Activated CD4-positive, alpha-beta T cell treated with anti-CD3 and anti-CD28 coated beads, Interleukin-2, amount 50 U/mL, for 16 hours (primary cell): ENCODE results near the gene OSCP1.

Source experiments
- DNase-seq: peaks from one replicate; pipeline ENCODE4 v3.0.0-alpha.2; 2020

OSCP1 gene

DNA sequence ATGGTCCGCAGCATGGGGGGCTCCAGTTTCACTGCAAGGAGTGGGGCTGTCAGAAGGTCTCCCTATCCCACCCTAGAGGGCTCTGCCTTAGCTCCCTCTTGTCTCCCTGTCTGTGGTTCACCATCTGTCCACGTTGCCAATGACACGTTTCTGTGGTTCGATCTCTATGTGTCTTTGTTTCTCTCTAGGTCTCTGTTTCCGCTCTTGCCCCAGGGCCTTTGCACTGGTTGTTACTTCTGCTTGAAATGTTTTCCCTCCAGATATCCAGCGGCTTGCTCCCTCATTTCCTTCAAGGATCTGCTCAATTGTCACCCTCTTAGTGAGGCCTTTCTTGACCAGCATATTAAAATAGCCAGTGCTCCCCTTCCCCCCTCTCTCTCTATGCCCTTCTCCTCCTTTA is 22.4 kb upstream of the OSCP1 start:
- DNase-seq: no peak

DNA sequence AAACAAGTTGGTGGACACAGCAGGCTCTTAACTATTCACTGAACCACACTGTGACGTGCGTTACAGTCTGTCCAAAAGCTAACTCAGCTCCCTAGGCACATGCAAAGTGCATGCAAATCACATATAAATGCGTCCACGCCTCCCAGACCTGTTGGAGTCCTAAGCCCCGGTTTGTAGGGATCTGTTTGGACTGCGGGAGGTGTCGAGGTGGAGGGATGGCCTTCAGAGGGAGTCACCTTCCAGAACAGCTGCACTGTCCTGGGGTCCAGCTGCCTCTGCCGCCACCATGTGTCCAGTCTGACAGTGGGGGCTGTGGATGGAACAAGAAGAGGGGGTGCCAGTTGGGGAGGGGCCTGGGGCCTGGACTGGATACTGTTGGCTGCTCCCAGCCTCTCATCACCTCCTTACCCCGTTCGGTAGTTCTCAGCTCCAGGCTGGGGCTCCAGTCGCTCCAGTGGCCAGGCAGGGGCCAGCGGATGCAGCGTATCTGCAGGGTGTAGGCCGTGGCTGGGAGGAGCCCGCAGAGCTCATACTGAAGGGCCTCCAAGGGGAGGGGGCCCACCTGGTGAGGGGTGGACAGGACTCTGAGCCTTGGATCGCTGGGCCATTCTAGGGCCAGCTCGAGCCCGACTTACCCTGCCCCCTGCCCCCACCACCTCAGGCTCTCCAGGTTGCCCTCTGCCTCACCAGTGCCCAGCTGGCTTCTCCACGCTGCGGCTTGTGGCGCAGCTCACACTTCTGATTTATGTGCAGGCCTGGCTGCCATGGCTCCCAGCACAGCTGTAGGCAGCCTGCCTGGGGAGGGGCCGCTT is 21.8 kb upstream of the OSCP1 start:
- no peak for DNase-seq

DNA sequence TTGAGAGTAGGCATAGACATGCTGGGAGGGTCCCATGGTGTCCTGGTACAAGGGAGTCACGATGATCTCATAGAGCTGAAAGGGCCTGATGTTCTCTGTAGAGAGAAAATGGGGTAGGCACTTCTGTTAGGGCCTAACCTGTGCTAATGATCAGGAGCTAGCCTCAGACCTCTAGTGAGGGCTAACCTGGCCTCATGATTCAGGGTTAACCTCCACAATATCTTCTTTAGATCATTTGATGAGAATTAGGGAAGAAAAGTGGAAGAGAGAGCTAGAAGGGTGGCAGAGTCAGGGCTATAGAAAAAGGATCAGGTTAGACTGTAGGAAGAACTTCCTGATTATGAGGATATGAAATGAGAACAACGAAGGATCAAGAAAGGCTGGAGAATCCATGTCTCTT is 18.9 kb upstream of the OSCP1 start:
- DNase-seq: no peak

DNA sequence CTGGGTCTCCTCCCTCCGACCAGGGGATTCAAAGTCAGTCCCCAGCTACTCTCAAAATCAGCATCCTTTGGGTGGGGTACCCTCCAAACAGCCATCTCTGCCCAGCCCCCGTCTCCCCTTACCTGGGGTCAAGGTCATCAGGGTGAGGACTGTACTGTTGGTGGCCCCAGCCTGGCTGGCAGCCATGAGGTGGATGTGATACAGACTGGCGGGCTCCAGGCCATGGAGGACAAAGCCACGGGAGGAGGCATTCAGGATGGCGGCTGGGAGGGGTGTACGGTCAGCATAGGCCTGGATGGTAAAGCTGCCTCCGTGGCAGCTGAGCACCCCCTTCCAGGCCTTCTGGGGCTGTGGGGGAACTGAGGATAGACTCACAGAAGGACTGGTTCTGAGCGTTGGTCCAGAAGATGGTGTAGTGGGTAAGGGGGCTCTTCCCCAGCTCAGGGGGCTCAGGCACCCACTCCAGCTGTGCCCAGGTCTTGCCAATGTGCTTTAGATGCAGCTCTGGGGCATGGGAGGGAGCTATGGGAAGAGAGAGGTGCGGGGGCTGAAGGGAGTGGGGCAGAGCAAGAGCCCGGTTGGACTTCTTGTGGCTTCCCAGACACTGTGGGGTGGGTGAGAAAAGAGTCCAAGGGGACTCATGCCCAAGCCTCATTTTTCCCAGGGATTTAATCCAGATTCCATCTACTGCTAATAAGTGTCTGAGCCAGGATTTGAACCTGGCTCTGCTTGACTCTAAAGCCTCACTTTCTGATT is 17.6 kb upstream of the OSCP1 start:
- no peak for DNase-seq

DNA sequence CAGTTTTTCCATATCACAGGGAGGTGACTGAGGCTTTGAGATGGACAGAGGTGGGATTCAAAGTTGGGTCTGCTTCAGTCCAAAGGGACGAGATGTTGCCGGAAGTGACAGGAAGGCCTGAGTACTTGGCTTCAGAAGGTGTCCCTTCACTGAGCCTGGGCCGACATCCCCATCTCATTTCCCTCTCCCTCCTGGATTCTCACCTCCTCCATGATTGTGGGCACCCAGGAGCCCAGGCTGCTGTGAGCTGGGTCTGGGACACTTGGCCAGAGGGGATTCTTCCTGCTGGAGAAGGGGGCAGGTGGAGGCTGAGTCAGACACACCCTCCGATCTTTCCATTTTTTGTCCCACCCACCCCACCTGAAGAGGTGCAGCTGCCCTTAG is 16.8 kb upstream of the OSCP1 start:
- DNase-seq: no peak

DNA sequence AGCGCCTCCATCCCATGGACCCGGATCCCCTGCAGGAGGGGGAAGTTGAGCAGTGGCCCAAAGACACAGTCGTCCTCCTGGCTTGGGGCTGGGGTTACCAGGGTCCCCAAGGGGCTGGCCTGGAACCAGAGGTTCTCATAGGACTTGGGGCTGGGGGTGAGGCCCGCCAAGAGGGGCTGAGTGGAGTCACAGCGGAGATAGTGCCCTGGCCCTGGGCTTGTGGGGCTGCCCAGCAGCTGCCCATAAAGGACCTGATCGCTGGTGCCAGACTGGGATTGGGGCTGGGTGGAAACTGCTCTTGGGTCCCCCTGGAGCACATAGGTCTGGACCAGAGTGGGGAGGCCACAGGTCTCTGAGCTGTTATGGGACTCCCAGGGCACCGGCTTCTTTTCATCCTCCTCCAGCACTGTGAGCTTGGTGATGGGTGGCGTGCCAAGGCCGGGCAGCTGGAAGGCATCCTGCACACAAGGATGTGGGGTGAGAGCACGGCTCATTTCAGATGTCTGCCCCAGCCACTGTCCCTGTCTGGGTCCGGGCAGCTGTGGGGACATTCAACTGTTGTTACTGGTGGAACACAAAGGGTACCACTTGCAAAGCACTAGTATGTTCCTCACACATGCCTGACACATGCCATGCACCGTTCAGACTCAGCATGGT is 16.2 kb upstream of the OSCP1 start:
- DNase-seq: no peak

DNA sequence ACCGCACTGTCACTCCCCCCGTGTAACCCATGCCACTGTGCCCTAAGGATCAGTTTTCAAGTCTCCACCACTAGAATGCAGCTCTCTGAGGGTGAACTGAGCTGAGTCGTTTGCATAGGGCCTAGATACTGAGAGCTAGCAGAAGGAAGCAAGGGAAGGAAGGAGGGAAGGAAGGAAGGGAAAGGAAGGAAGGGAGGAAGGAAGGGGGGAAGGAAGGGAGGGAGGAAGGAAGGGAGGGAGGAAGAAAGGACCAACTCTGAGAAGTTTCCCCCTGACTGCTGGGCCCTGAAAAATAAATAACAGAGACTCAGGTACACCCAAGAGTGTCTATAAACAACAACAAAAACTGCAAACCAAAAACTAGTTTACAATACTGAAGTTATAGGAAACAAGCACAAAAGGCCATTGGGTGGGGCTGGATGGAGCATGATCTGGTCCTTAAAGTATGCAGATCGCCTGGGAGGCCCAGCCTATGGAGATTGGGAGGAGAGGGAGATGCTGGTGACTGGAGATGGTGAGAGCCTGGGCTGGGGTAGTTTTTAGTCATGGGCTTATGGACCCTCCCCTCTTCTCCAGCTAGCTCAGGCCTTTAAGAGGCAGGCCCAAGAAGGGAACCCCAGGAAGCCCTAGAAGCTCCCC is 15.6 kb upstream of the OSCP1 start:
- no peak for DNase-seq

DNA sequence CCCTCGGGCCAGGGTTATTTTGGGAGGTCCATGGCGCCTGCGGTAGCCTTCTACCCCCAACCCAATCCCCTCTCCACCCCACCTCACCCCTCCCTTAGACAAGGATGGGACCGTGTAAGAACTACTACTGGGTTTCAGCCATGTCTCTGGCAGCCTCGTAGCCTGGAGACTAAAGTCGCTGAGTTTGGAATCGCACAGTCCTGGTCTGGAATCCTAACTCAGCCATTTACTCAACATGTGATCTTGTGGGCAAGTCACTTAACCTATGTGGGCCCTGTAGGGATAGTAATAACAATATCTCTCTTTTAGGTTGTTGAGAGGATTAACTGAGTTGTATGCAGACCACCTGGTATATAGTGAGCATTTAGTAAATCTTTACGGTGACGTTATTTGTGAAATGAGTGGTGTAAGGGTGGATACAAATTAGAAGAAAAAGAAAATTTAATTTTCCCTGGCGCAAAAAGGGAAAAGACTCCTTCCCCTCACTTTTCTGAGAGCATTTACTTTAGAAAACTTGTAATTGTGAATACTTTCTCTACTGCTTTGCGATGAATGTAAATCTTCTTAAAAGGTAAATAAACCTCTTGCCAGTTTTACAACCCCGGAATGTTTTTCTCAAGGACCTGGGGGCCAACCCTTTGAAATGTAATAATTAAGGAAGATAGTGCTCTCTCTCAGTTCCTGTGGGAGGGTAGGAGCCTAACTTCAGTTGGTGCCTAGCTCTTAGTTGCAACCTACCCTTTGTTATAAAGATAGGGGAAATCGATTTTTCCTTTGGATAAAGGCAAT is 14.5 kb upstream of the OSCP1 start:
- peak; percentile 45 for DNase-seq

DNA sequence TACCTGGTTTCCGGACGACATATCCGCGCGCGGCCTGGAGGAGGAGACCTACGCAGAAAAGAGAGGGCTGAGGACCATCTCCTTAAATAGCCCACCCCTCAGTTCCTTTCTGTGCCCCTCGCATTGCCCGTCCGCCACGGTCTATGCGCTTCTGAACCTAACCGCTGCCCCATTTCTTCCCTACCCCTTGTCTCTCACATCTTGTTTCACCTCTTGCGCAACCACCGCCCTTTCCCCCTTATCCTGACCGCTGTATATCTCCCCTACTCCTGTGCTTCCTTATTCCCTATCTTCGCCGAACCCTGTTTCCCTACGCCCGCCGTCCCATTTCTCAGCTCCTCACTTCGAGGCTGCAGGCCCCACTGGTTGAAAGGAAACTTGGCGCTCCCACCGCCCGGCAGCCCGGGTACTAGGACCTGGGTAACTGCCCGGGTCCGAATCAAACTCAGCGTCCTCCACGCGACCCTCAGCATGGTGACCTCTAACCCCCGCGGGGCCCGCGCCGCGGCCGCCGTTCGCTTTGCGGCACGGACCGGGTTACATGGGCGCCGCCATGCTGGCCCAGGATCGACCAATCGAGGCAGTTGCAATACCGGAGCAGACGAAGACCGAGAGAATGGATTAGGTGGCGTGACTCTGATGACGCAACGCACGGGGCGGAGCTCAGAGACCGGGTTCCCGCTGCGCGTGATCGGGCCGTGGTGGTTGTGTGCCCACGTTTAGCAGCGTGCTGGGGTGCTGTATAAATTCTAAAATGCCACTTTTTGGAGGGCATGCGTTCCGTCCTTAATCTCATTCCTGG is 13.8 kb upstream of the OSCP1 start, which contains the start of gene MRPS15:
TSS of gene MRPS15 (minus strand) at position 582 of the 802 bp plus-strand sequence. CDS start at position 473, 109 bp downstream.
- peak; percentile 97 for DNase-seq

DNA sequence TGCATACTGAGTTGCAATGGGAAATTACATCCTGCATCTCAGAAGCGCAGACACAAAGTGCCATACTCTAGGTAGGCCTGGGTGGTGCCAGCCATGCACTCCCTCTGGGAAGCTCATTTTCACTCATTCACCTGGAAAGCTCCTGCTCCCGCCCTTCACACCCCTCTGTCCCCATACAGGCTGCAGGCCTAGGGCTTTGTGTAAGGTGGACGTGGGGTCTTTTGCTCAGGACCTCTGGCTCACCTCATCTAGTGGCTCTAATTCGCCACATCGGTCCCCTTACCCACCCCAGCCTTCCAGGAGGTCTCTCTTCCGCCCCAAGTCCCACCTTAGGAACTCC is 13.2 kb upstream of the OSCP1 start:
- DNase-seq: no peak

DNA sequence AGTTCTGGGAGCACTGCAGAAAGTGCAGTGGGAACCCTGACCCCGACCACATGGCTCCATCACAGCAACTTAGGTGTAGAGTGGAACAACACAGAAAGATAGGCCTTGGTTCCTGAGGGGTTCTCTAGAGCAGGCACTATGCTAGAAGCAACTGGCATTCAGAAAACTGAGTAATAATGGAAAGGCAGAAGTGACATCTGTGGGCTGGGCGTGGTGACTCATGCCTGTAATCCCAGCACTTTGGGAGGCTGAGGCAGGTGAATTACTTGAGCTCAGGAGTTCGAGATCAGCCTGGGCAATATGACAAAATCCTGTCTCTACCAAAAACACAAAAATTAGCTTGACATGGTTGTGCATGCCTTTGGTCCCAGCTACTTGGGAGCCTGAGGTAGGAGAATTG is 8.7 kb upstream of the OSCP1 start:
- peak; percentile 90 for DNase-seq

DNA sequence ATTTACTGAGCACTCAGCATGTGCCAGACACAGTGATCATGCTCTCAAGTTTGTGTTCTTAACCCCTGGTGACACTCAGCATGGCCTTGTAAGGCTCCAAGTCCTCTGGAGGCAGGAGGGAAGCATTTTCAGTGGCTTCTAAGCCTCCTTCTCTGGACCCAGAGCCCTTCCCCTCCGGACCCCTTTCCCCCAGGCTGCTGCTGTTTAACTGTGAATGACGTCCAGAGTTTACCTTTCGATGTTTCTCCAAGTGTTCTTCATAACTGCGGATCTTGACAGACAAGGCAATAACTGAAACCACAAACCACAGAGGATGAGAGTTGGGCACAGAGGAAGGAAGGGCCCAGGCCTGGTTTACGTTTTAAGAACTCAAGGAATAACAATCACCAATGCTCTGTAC is 7.4 kb upstream of the OSCP1 start:
- peak; percentile 72 for DNase-seq

DNA sequence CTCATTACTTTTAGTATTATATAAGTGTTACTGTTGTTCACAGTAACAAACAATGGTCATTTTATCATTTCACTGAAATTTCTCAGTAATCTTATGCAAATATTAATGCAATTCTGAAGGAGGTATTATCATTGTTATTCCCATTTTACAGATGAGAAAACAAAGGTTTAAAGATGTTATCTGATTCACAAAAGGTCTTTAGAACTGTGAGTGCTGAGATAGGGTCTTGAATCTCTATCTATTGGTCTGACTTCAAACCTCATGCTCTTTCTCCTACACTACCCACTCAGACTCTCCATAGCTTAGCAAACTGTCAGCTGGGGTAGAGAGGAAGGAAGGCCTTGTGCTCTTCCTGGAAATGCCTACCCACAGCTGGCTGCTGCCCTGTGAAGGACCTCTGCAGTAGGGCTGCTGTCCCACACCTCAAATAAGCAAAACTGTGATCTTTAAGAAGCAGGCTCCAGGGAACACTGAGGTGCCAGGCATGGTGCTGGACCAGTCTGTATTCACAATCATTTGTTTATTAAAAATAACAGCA is 6.2 kb upstream of the OSCP1 start:
- no peak for DNase-seq

DNA sequence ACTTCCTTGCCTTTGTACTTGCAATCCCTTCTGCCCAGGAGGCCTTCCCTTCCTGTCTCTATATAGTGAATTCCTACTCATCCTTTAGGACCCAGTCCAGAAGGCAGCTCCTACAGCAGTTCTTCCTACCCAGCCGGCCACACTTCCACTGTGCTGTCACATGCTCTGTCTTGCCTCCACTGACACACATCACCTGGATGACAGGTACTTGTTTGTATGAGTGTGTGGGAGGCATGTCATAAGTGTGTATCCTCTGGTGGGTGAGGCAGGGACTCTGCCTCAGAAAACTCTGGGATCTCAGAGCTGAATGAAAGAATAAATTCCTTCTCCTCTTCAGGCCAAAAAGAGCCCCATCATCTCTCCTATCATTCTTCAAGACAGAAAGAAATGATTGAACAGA is 5.1 kb upstream of the OSCP1 start:
- DNase-seq: no peak

DNA sequence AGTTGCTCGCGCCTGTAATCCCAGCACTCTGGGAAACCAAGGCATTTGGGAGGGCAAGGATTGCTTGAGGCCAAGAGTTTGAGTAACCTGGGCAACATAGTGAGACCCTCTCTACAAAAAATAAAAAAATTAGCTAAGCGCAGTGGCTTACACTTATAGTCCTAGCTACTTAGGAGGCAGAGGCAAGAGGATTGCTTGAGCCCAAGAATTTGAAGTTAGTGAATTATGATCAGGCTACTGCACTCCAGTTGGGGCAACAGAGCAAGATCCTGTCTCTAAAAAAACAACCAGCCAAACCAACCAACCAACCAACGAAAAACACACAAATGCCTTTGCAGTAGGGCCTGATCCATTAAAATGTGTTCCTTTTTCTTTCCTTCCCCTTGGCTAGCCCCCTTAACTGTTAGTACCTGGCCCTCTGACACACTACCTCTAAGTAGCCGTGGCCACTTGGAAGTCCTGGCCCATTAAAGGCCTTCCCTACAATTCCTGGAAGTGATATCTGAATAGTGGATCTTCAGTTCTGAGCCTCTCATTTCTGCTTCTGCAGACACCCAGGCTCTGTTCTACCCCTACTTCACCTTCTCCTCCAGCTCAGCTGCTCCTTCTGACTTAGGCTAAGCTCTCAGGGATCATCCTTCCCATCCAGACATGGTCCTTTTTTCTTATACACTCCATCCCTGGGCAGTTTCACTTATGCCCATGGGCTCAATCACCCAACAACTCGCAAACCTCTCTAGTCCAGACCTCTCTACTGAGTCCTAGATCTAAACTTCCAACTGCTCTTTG is 3.5 kb upstream of the OSCP1 start:
- DNase-seq: no peak

DNA sequence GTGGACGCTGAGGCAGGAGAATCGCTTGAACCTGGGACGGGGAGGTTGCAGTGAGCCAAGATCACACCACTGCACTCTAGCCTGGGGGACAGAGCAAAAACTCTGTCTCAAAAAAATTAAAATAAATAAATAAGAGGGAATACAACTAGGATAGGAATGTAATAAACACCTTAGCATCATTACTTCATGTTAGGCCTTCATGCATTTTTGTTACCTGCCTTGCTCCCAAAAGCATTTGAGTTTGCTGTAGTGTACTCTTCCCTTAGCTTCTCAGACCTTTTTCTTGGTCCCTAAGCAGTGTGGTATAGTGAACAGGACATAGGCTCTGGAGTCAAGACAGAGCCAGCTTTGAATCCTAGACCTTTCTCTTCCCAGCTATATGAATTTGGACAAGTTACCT is 2.8 kb upstream of the OSCP1 start:
- no peak for DNase-seq

DNA sequence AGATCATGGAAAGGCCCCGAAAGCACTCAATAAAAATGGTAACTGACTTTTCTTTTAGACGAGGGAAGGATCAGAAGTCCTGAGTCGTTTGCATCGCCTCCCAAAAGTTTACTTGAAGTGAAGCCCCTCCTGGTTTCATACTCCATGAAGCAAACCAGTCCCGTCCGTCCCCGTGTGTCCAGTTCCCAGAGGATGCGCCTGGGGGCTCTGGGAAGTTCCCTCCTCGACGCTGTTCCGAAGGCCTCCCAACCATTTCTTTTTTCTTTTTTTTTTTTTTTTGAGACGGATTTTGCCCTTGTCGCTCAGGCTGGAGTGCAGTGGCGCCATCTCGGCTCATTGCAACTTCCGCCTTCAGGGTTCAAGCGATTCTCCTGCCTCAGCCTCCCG is 661 bp upstream of the OSCP1 start:
- no peak for DNase-seq

DNA sequence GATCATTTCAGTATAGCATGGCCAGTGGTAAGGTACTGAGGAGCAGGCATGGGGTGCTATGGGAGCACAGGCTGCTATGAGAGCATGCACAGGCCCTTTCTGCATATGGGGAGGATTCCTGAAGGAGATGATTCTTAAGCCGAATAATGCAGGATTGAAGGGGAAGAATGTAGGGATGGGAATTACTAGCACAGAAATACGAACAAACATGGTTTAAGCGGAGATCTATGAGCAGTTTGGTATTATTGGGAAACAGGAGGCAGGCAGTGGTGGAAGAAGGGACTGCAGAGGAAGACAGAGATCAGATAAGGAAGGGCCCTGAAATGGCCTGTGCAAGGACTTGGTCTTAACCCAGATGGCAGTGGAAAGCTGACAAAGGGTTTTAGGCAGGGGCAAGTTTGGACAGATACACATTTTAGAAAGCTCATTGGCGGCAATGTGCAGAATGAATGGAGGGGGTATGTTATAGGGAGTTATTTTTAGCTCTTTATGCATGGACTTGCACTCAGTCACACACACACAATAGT is 1.7 kb downstream of the OSCP1 start:
- DNase-seq: no peak

DNA sequence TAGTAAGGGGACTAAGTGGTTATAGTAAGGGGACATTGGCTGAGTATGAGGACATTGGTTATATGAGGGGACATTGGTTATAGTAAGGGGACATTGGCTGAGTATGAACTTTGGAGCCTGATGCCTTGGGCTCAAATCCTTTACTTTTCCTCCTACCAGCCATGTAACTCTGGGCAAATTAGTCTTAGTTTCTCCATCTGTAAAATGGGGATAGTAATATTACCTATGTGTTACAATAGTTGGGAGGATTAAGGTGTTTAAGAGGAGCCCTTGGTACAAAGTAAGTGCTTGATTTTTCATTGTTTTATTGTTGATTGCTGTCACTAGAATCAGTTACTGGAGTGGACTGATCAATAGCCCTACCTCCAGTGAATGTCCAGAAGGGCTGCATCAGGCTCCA is 2.8 kb downstream of the OSCP1 start:
- DNase-seq: no peak

DNA sequence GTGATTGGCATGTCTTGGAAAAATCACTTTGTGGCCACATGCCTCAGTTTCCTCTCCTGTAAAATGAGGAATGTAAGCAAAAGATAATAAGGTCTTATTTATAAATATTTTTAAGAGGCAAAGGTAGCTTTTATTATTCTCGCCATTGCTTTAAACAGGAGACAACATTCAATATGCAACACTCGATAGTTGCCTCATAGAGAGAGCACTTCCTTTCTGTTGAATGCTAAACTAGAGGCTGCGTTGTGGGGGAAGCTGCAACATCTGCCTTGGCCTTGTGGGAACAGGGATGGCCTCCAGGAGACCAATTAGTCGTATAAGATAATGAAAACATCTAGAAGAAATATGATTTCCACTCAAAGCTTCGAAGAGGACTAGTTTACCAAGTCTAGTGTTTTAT is 3.5 kb downstream of the OSCP1 start:
- DNase-seq: no peak
